Right atrium auricular region (tissue), 2 donors: ENCODE results near the gene SH3TC2. TPM values are rescaled to one million over a fixed set of nuclear protein-coding genes. Genes with fewer than 3 reads are reported as not detected.
A peak's percentile ranks its signal among the peaks of the same experiment; 100 is the strongest.

ENCODE experiments used
- DNase-seq: peaks from one replicate; pipeline ENCODE4 v3.0.0-alpha.2; 2019; ENCODE audit warnings: low spot score
- H3K27ac ChIP-seq, 2 donors: fragments of 200-600 bp; sonication (generic); 1 replicate in 1 of 2; 2 replicates in 1 of 2; pipeline ENCODE4 v1.5.1; 2016 to 2019
- H3K27me3 ChIP-seq, 2 donors: fragments of 200-600 bp; sonication (generic); one replicate each; pipeline versions ENCODE4 v1.5.1 to v1.6.0; 2017 to 2019
- H3K36me3 ChIP-seq: fragments of 200-600 bp; sonication (generic); one replicate; pipeline ENCODE4 v1.5.1; 2016
- H3K4me1 ChIP-seq, 2 donors: fragments of 200-600 bp; sonication (generic); one replicate each; pipeline versions ENCODE4 v1.5.1 to v1.6.0; 2017 to 2019
- H3K4me3 ChIP-seq, 2 donors: fragments of 200-600 bp; sonication (generic); 1 replicate in 1 of 2; 2 replicates in 1 of 2; pipeline ENCODE4 v1.5.1; 2017 to 2019; ENCODE audit warnings: mild to moderate bottlenecking in 1 of 2, moderate library complexity in 1 of 2
- H3K9me3 ChIP-seq, 2 donors: fragments of 200-600 bp; sonication (generic); one replicate each; pipeline ENCODE4 v1.5.1; 2019
- CTCF ChIP-seq, 2 donors: fragments of 200-600 bp; sonication (generic); IDR thresholded peaks; one replicate each; pipeline ENCODE4 v1.5.1; 2019; ENCODE audit warnings: antibody characterized with exemption in 2 of 2
- total RNA-seq, 2 donors: library from RNA; depleted of rRNA; stranded (reverse); fragments of >200 nt; gene quantifications; one replicate each; pipeline ENCODE4 v1.1.0, GENCODE V29; 2016

Gene SH3TC2
- total RNA-seq, 2 donors from 2014 or later: 4.7 to 13.1 TPM

- Histone ChIP-seq H3K9me3 (no peaks in the 10 kb centered on the region), H3K27ac (peak overlapping the region in 1 of 2 donors; percentile 64), H3K4me3 (no peak overlapping the region), H3K27me3 (no peaks in the 10 kb centered on the region), H3K36me3 (no peaks in the 10 kb centered on the region), H3K4me1 (peaks cover 0 to 12% of the 10 kb centered on the region in 2 donors)
- no peak for DNase-seq
- no peak for TF ChIP-seq CTCF (IDR thresholded peaks at IDR 0.05)
Observed at GRCh38 chr5:149002053-149002452, 60.8 kb downstream of the SH3TC2 start.

- no peaks in the 10 kb centered on the region for H3K27me3 ChIP-seq
- peak overlapping the region in 1 of 2 donors; percentile 64 for H3K27ac ChIP-seq
- H3K4me3 ChIP-seq: no peak overlapping the region
- DNase-seq: no peak
- no peak for TF ChIP-seq CTCF (IDR thresholded peaks at IDR 0.05)
- no peaks in the 10 kb centered on the region for H3K9me3 ChIP-seq
- H3K36me3 ChIP-seq: no peaks in the 10 kb centered on the region
- H3K4me1 ChIP-seq: peaks cover 0 to 14% of the 10 kb centered on the region in 2 donors
Observed at GRCh38 chr5:149001162-149001561, 61.7 kb downstream of the SH3TC2 start.

- Histone ChIP-seq H3K27me3 (no peaks in the 10 kb centered on the region), H3K27ac (peak overlapping the region in 1 of 2 donors; percentile 26), H3K9me3 (no peaks in the 10 kb centered on the region), H3K36me3 (no peaks in the 10 kb centered on the region), H3K4me3 (no peak overlapping the region), H3K4me1 (peaks cover 0 to 16% of the 10 kb centered on the region in 2 donors)
- no peak for DNase-seq
- no peak for TF ChIP-seq CTCF (IDR thresholded peaks at IDR 0.05)
Observed at GRCh38 chr5:148999741-149000140, 63.1 kb downstream of the SH3TC2 start.

- Histone ChIP-seq H3K36me3 (no peaks in the 10 kb centered on the region), H3K4me1 (peaks cover 0 to 16% of the 10 kb centered on the region in 2 donors), H3K9me3 (no peaks in the 10 kb centered on the region), H3K27ac (no peak overlapping the region), H3K4me3 (no peak overlapping the region), H3K27me3 (no peaks in the 10 kb centered on the region)
- no peak for DNase-seq
- peak in 1 of 2 donors; percentile 76 for TF ChIP-seq CTCF (IDR thresholded peaks at IDR 0.05)
Observed at GRCh38 chr5:148998174-148998797, 64.6 kb downstream of the SH3TC2 start.

- peaks cover 0 to 4% of the 10 kb centered on the region in 2 donors for H3K4me1 ChIP-seq
- no peaks in the 10 kb centered on the region for H3K9me3 ChIP-seq
- no peaks in the 10 kb centered on the region for H3K27me3 ChIP-seq
- DNase-seq: no peak
- no peaks in the 10 kb centered on the region for H3K36me3 ChIP-seq
- TF ChIP-seq CTCF (IDR thresholded peaks at IDR 0.05): no peak
- no peak overlapping the region for H3K27ac ChIP-seq
- no peak overlapping the region for H3K4me3 ChIP-seq
Observed at GRCh38 chr5:148996270-148996669, 66.6 kb downstream of the SH3TC2 start.

- Histone ChIP-seq H3K9me3 (no peaks in the 10 kb centered on the region), H3K36me3 (no peaks in the 10 kb centered on the region), H3K27me3 (no peaks in the 10 kb centered on the region), H3K4me1 (peaks cover 0 to 4% of the 10 kb centered on the region in 2 donors), H3K4me3 (no peak overlapping the region), H3K27ac (no peak overlapping the region)
- DNase-seq: no peak
- TF ChIP-seq CTCF (IDR thresholded peaks at IDR 0.05): no peak
Observed at GRCh38 chr5:148995791-148996190, 67.1 kb downstream of the SH3TC2 start.
